GM23248 (cell line): ENCODE measurements around the gene CCNE1.

ENCODE experiments used
- EZH2 ChIP-seq: fragments of 200-600 bp; sonication (generic); IDR thresholded peaks from 2 replicates; pipeline ENCODE4 v1.6.1; 2018; ENCODE audit warnings: antibody characterized with exemption, mild to moderate bottlenecking; ENCODE audit not compliant: insufficient read depth, poor library complexity, severe bottlenecking
- EZH2phosphoT487 ChIP-seq: fragments of 200-600 bp; sonication (generic); IDR thresholded peaks from 2 replicates; pipeline ENCODE4 v1.6.1; 2018; ENCODE audit warnings: antibody characterized with exemption, moderate library complexity, mild to moderate bottlenecking, low read depth; ENCODE audit not compliant: insufficient read depth

DNA sequence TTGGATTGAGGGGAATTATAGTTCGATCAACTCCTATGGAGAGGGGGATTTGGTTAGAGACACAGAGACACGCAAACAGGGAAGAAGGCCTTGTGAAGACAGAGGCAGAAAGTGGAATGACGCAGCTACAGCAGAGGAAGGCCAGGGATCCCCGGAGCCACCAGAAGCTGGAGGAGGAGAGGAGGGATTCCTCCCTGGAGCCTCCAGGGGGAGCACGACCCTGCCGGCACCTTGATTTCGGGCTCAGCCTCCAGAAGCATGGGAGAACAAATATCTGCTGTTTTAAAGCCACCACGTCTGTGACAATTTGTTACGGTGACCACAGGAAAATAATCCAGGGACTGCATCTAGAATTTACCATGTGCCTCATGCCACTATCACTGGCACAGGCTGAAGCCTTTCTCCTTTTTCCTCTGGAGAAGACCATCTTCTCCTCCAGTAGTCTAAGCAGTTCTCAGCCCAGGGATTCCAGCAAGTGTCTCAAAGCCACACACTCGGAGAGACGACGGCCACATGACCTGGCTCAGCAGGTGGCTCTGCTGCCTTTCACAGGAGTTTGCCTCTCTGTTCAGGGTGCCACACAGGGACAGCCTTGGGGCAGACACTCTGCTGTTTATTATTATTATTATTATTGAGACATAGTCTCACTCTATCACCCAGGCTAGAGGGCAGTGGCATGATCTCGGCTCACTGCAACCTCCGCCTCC lies 39.9 kb upstream of the CCNE1 start:
- TF ChIP-seq EZH2: no peak
- no peak for TF ChIP-seq EZH2phosphoT487
